ENCODE results near the gene IPPK. TPM values are rescaled to one million over a fixed set of nuclear protein-coding genes. Genes with fewer than 3 reads are reported as not detected.

The IPPK gene
- total and polyA plus RNA-seq, 4 experiments from 2014 or later: 6.3 to 7.9 (median 7.3) TPM

Other genes with a start within 250 kb of the IPPK start
- gene OMD, start 245.7 kb downstream of the IPPK start, total RNA-seq: not detected
- gene OMD, start 245.7 kb downstream of the IPPK start, polyA plus RNA-seq: under 1 TPM; 0.07 to 0.09 TPM
- not detected for gene ASPN, start 187.6 kb downstream of the IPPK start, total RNA-seq
- not detected for gene ASPN, start 187.6 kb downstream of the IPPK start, polyA plus RNA-seq
- not detected for gene ECM2, start 134.1 kb downstream of the IPPK start, total RNA-seq
- not detected for gene ECM2, start 134.1 kb downstream of the IPPK start, polyA plus RNA-seq
- 10 to 100 TPM; 33.4 to 34.2 TPM for gene BICD2, start 94.7 kb upstream of the IPPK start, total RNA-seq
- gene BICD2, start 94.7 kb upstream of the IPPK start, polyA plus RNA-seq: 10 to 100 TPM in 1 of 2 donors, 1 to 10 TPM in 1; 3.8 to 20.1 TPM
- 10 to 100 TPM; 22.6 to 24.7 TPM for gene ZNF484, start 207.9 kb upstream of the IPPK start, total RNA-seq
- 1 to 10 TPM; 4.3 to 4.9 TPM for gene ZNF484, start 207.9 kb upstream of the IPPK start, polyA plus RNA-seq

Data from CD4-positive, alpha-beta memory T cell (primary cell).